GM19351 (cell line): ENCODE data around the gene ADAMTS14.
A peak's percentile ranks its signal among the peaks of the same experiment; 100 is the strongest.

ENCODE experiments used
- ATAC-seq: cut with Tn5 transposase; IDR thresholded peaks from one replicate; pipeline ENCODE4 v1.9.1; 2021; ENCODE audit warnings: mild to moderate bottlenecking, moderate library complexity; ENCODE audit not compliant: unreplicated experiment

Gene ADAMTS14

GRCh38 chr10:70673043-70673928, 980 bp downstream of the ADAMTS14 start:
- no peak for ATAC-seq

GRCh38 chr10:70673929-70674559, 1.7 kb downstream of the ADAMTS14 start:
- ATAC-seq: no peak

- no peak for ATAC-seq
Observed at GRCh38 chr10:70674560-70675495, 2.5 kb downstream of the ADAMTS14 start.

GRCh38 chr10:70675496-70676161, 3.3 kb downstream of the ADAMTS14 start:
- no peak for ATAC-seq

- ATAC-seq: no peak
Observed at GRCh38 chr10:70676511-70676910, 4.2 kb downstream of the ADAMTS14 start.

- ATAC-seq: no peak
Observed at GRCh38 chr10:70677016-70677415, 4.7 kb downstream of the ADAMTS14 start.

- no peak for ATAC-seq
Observed at GRCh38 chr10:70677620-70678249, 5.4 kb downstream of the ADAMTS14 start.

GRCh38 chr10:70678250-70678635, 5.9 kb downstream of the ADAMTS14 start:
- ATAC-seq: no peak

- no peak for ATAC-seq
Observed at GRCh38 chr10:70678757-70679489, 6.6 kb downstream of the ADAMTS14 start.

GRCh38 chr10:70679498-70679897, 7.2 kb downstream of the ADAMTS14 start:
- ATAC-seq: no peak

GRCh38 chr10:70680899-70681730, 8.8 kb downstream of the ADAMTS14 start:
- no peak for ATAC-seq

GRCh38 chr10:70681731-70682005, 9.4 kb downstream of the ADAMTS14 start:
- ATAC-seq: no peak

GRCh38 chr10:70682920-70683600, 10.8 kb downstream of the ADAMTS14 start:
- ATAC-seq: peak; percentile 68

GRCh38 chr10:70683601-70683934, 11.3 kb downstream of the ADAMTS14 start:
- ATAC-seq: no peak

GRCh38 chr10:70683940-70684339, 11.6 kb downstream of the ADAMTS14 start:
- ATAC-seq: no peak

- ATAC-seq: no peak
Observed at GRCh38 chr10:70684374-70684773, 12.1 kb downstream of the ADAMTS14 start.

- no peak for ATAC-seq
Observed at GRCh38 chr10:70684839-70685454, 12.6 kb downstream of the ADAMTS14 start.

GRCh38 chr10:70685455-70685911, 13.2 kb downstream of the ADAMTS14 start:
- no peak for ATAC-seq
